ENCODE results near the gene PHF2. TPM values are rescaled to one million over a fixed set of nuclear protein-coding genes. Genes with fewer than 3 reads are reported as not detected.

The PHF2 gene
- total and polyA plus RNA-seq, 2 of the 4 experiments (the other 2 are of a cell fraction), result 5.9 to 9.5 TPM

DNA sequence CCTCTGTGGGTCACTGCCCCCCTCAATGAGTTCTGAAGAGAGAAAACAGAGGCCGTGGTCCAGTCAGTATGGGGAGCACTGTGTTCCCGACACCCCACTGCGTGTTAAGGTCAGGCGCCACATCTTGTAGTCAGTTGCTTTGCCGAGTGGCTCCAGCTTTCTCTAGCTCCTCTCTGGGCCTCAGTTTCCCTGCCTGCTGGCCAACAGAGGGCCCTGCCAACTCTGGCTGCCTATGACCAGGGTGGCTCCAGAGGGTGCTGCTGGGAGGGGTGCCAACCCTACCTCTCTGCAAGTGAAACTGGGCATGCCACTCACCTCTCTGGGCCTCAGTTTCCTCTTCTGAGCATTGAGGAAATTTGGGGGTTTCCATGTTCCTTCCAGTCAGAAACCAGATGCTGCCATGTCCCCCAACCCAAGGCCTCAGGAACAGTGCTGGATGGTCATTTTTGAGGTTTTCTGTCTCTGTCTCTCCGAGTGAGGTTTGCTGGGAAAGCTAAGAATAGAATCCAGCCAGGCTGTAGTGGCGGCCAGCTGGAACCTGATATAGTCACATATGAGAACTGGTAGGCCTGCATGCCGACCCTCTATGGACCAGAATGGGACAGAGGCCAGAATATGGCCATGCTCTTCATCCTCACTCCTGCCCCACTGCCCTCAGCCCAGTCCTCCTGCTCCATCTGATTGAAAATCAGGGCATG lies 132.1 kb downstream of the PHF2 start:
- Histone ChIP-seq H4K5ac (ENCODE audit: low read depth, low read length) (no peak overlapping the region), H2AFZ (replicated peaks; ENCODE audit: low read length, poor library complexity) (peak overlapping the region; percentile 21), H3K4me2 (ENCODE audit: low read depth, low read length) (no peak overlapping the region), H3K4me1 (ENCODE audit: control insufficient read depth, insufficient read depth, low read length) (no peaks in the 10 kb centered on the region), H2AK5ac (ENCODE audit: low read depth, low read length) (no peak overlapping the region), H3K9me1 (ENCODE audit: insufficient read depth, low read length) (no peaks in the 10 kb centered on the region), H4K91ac (ENCODE audit: insufficient read depth, low read depth, low read length) (no peak overlapping the region), H2BK15ac (ENCODE audit: low read depth, low read length) (no peak overlapping the region), H3K4ac (ENCODE audit: low read depth, low read length) (no peak overlapping the region), H3K56ac (ENCODE audit: extremely low read depth, insufficient read depth, low read length) (no peak overlapping the region), H4K20me1 (ENCODE audit: insufficient read depth, low read length) (no peaks in the 10 kb centered on the region), H2BK5ac (ENCODE audit: low read depth, low read length, poor library complexity, severe bottlenecking) (no peak overlapping the region), H3K14ac (replicated peaks; ENCODE audit: low read depth, low read length) (no peak overlapping the region), H3K36me3 (ENCODE audit: control insufficient read depth, insufficient read depth, low read length) (no peaks in the 10 kb centered on the region), H3K27me3 (ENCODE audit: control insufficient read depth, insufficient read depth, low read length) (no peaks in the 10 kb centered on the region), H4K8ac (ENCODE audit: low read depth in 2 of 2, low read length in 2 of 2) (no peak overlapping the region), H2BK20ac (ENCODE audit: low read depth, low read length) (no peak overlapping the region), H3K9me3 (ENCODE audit: control insufficient read depth, insufficient read depth, low read length) (no peaks in the 10 kb centered on the region), H3K18ac (ENCODE audit: low read depth, low read length) (no peak overlapping the region), H3K79me1 (ENCODE audit: low read depth in 1 of 2, low read length in 2 of 2) (no peaks in the 10 kb centered on the region), H3K9ac (ENCODE audit: low read depth, low read length) (no peak overlapping the region), H2AK9ac (replicated peaks; ENCODE audit: low read depth, low read length, poor library complexity) (no peak overlapping the region), H2BK120ac (ENCODE audit: low read depth, low read length) (no peak overlapping the region), H3K27ac (ENCODE audit: insufficient read depth, low read length) (no peak overlapping the region), H3K23ac (ENCODE audit: low read depth, low read length) (no peak overlapping the region), H3K4me3 (ENCODE audit: insufficient read depth, low read depth, low read length) (no peak overlapping the region)
- TF ChIP-seq, protein P1, sequence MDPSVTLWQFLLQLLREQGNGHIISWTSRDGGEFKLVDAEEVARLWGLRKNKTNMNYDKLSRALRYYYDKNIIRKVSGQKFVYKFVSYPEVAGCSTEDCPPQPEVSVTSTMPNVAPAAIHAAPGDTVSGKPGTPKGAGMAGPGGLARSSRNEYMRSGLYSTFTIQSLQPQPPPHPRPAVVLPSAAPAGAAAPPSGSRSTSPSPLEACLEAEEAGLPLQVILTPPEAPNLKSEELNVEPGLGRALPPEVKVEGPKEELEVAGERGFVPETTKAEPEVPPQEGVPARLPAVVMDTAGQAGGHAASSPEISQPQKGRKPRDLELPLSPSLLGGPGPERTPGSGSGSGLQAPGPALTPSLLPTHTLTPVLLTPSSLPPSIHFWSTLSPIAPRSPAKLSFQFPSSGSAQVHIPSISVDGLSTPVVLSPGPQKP (IDR thresholded peaks at IDR 0.05; ENCODE audit: borderline replicate concordance, low read depth, low read length), result no peak
- no peak for TF ChIP-seq CHD1 (IDR thresholded peaks at IDR 0.05; ENCODE audit: low read depth, low read length)
- no peak for TF ChIP-seq SMC3 (IDR thresholded peaks at IDR 0.05; ENCODE audit: low read depth, low read length)
- no peak for TF ChIP-seq RFX5 (IDR thresholded peaks at IDR 0.05; ENCODE audit: low read depth, low read length)
- no peak for TF ChIP-seq RAD21 (IDR thresholded peaks at IDR 0.05; ENCODE audit: low read length)
- TF ChIP-seq RCOR1 (IDR thresholded peaks at IDR 0.05; ENCODE audit: insufficient replicate concordance, low read length), result no peak
- TF ChIP-seq MAFK (IDR thresholded peaks at IDR 0.05; ENCODE audit: low read depth, low read length), result no peak
- TF ChIP-seq MXI1 (IDR thresholded peaks at IDR 0.05; ENCODE audit: borderline replicate concordance, low read depth, low read length), result no peak
- TF ChIP-seq CEBPB (IDR thresholded peaks at IDR 0.05; ENCODE audit: low read depth, low read length), result no peak
- dilution Hi-C loops (cut with HindIII; ENCODE audit: low sequenced_read_pairs, unreplicated experiment) (no loop called here), intact Hi-C loops (cut with micrococcal nuclease) (no loop called here), in situ Hi-C loops (cut with MboI; ENCODE audit: low sequenced_read_pairs) (no loop called here)
- ATAC-seq (ENCODE audit: low read depth), result no peak
- BruUV-seq (replicated peaks), result no TSS peak
- ChIA-PET CTCF (no interaction called here), POLR2A (ENCODE audit: unreplicated experiment) (no interaction called here)
- WGBS, 2 experiments (ENCODE audit: extremely low coverage in 2 of 2, insufficient read length in 1 of 2), result no CpG with 5 or more reads among the region's 8 CpGs
- no peak for DNase-seq
